ENCODE data around the gene TSPAN9.

DNA sequence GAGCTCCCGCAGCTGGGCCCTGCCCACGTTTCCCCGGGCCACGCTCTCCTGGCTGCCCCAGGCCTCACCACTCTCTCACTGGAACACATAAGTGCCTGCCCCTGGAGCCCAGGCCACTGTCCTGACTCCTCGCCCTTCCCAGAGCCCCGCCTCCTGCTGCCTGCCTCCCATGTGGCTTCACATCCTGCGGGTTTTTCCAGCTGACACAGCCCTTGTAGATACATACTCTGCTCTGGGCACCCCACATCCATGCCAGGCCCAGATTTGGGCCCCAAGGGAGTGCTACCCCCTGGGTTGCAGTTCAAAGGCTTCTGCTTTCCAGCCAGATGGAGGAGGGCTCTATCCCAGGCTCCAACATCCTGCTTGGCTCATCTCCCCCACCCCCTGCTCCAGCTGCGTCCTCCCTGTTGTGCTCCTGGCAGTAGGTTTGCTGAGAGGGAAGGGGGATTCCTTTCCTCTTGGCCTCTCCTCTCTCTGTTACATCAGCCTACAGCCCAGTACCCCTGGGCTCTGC lies 60.1 kb downstream of the TSPAN9 start:
- TF ChIP-seq GATA2 (IDR thresholded peaks at IDR 0.05; ENCODE audit: low read depth, low read length) = no peak
- no peak for TF ChIP-seq GATA3 (IDR thresholded peaks at IDR 0.05; ENCODE audit: low read depth, low read length)

All from SH-SY5Y (cell line).